Memory B cell (primary cell): ENCODE results near the gene EPB41L4A.

Experiments
- ATAC-seq: fragments of 150-1000 bp; cut with Tn5 transposase; 2 replicates; pipeline ENCODE4 v1.10.0; 2021; ENCODE audit warnings: low read depth, mild to moderate bottlenecking, moderate library complexity
- DNase-seq, 2 donors: peaks; one replicate each; pipeline ENCODE4 v3.0.0; 2022; ENCODE audit warnings: low spot score in 2 of 2
- H3K27ac Mint-ChIP-seq: one replicate; pipeline ENCODE4 v1.8.0; 2022; ENCODE audit warnings: mild to moderate bottlenecking, moderate library complexity, mixed read lengths
- H3K27me3 Mint-ChIP-seq: one replicate; pipeline ENCODE4 v1.8.0; 2022; ENCODE audit warnings: mixed read lengths
- H3K36me3 Mint-ChIP-seq: one replicate; pipeline ENCODE4 v1.8.0; 2022; ENCODE audit warnings: mild to moderate bottlenecking, mixed read lengths
- H3K4me1 Mint-ChIP-seq: one replicate; pipeline ENCODE4 v1.8.0; 2022; ENCODE audit warnings: mixed read lengths
- H3K4me3 Mint-ChIP-seq: one replicate; pipeline ENCODE4 v1.8.0; 2022; ENCODE audit warnings: mild to moderate bottlenecking, moderate library complexity, mixed read lengths
- H3K9me3 Mint-ChIP-seq: one replicate; pipeline ENCODE4 v1.8.0; 2022; ENCODE audit warnings: mixed read lengths

The EPB41L4A gene

GRCh38 chr5:112201141-112201540 lies 217.9 kb downstream of the EPB41L4A start:
- no peak overlapping the region for H3K4me3 Mint-ChIP-seq
- H3K4me1 Mint-ChIP-seq: no peaks in the 10 kb centered on the region
- H3K36me3 Mint-ChIP-seq: no peaks in the 10 kb centered on the region
- DNase-seq (no peak), ATAC-seq (no peak)
- peaks cover 18% of the 10 kb centered on the region for H3K27me3 Mint-ChIP-seq
- no peaks in the 10 kb centered on the region for H3K9me3 Mint-ChIP-seq
- no peak overlapping the region for H3K27ac Mint-ChIP-seq

GRCh38 chr5:112200131-112200530 lies 218.9 kb downstream of the EPB41L4A start:
- Mint-ChIP-seq H3K27ac (no peak overlapping the region), H3K27me3 (peaks cover 13% of the 10 kb centered on the region), H3K4me3 (no peak overlapping the region), H3K9me3 (no peaks in the 10 kb centered on the region), H3K36me3 (no peaks in the 10 kb centered on the region), H3K4me1 (no peaks in the 10 kb centered on the region)
- DNase-seq: no peak
- no peak for ATAC-seq

DNA sequence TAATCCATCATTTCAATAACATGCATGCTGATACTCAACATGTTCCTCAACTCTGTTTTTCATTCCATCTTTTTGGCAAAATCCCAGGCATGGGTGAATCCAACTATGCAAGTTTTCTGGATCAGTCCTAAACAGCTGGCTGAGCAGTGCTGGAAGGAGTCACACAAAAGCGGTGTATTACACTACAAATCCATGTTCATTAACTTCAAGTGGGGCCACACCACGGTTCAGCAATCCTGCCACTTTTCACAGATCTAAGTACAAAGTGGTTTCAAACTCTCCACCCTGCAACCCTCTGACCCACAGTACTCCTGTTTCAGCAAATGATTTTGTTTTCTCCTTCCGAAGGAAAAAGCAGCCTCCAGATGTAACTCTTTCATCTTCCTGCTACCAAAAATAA lies 222.5 kb downstream of the EPB41L4A start:
- H3K4me3 Mint-ChIP-seq: no peak overlapping the region
- peaks cover 7% of the 10 kb centered on the region for H3K27me3 Mint-ChIP-seq
- no peak for DNase-seq
- H3K36me3 Mint-ChIP-seq: no peaks in the 10 kb centered on the region
- H3K27ac Mint-ChIP-seq: no peak overlapping the region
- H3K9me3 Mint-ChIP-seq: no peaks in the 10 kb centered on the region
- no peaks in the 10 kb centered on the region for H3K4me1 Mint-ChIP-seq
- no peak for ATAC-seq

DNA sequence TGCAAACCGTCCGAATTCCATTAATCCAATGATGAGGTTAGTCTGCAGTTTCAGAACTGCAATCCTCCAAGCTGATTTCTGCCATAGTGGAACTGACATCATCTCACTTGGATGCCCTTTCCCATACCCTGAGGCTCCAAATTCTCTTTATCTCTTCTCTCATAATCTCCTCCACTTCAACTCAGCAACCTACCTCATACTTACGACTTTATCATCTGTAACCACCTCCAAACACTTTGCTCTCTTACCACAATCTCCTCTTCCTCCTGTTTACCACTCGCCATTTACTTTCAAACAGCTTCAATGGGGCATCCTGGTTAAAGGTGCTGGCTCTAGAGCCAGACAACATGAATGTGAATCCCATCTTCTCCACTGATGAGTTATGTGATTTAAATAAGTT lies 223.2 kb downstream of the EPB41L4A start:
- H3K4me3 Mint-ChIP-seq: no peak overlapping the region
- H3K9me3 Mint-ChIP-seq: no peaks in the 10 kb centered on the region
- H3K36me3 Mint-ChIP-seq: no peaks in the 10 kb centered on the region
- DNase-seq (no peak), ATAC-seq (no peak)
- H3K27me3 Mint-ChIP-seq: peaks cover 7% of the 10 kb centered on the region
- H3K4me1 Mint-ChIP-seq: no peaks in the 10 kb centered on the region
- no peak overlapping the region for H3K27ac Mint-ChIP-seq

GRCh38 chr5:112192866-112193265 lies 226.2 kb downstream of the EPB41L4A start:
- no peak for ATAC-seq
- Mint-ChIP-seq H3K9me3 (no peaks in the 10 kb centered on the region), H3K27ac (no peak overlapping the region), H3K4me3 (no peak overlapping the region), H3K27me3 (peaks cover 7% of the 10 kb centered on the region), H3K36me3 (no peaks in the 10 kb centered on the region), H3K4me1 (no peaks in the 10 kb centered on the region)
- DNase-seq: no peak

DNA sequence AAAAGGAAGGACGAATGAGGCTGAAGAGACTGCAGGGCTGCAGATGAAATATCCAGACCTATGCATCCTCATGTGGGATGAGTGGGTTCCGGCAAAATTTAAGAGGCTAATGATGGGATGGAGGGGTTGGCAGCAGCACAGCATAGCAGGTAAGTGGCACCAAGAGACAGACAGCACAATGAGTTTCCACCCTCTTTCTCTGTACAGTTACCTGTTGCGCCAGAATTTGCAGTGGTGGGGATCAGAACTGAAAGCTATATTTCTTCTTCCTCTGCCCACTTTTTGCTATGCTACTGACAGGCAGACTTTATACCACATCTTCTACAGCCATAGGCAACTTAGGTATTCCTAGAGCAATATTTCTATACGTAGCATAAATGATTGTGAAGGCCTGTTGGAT lies 227.0 kb downstream of the EPB41L4A start:
- H3K36me3 Mint-ChIP-seq: no peaks in the 10 kb centered on the region
- H3K4me1 Mint-ChIP-seq: no peaks in the 10 kb centered on the region
- no peak overlapping the region for H3K4me3 Mint-ChIP-seq
- DNase-seq: no peak
- H3K27ac Mint-ChIP-seq: no peak overlapping the region
- H3K9me3 Mint-ChIP-seq: no peaks in the 10 kb centered on the region
- no peak for ATAC-seq
- H3K27me3 Mint-ChIP-seq: peaks cover 7% of the 10 kb centered on the region

DNA sequence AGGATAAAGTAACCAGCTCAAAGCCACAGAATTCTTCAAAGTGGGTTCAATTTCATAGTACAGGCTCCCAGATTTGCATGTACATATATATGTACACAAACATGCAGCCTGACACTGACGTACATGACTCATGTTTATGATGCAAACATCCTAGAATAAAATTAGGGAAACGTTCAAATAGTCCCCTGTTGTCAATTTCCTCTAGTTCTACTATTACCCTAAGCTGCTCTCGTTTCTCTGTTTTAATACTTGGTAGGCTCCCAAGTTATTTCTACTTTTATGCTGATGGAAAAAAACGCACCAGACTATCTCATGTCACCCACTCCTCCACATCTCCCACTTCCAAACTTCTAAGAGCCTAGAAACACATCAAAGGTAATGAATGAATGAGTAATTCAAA lies 229.7 kb downstream of the EPB41L4A start:
- Mint-ChIP-seq H3K4me1 (no peaks in the 10 kb centered on the region), H3K4me3 (no peak overlapping the region), H3K36me3 (no peaks in the 10 kb centered on the region), H3K9me3 (no peaks in the 10 kb centered on the region), H3K27ac (no peak overlapping the region), H3K27me3 (peaks cover 7% of the 10 kb centered on the region)
- DNase-seq (no peak), ATAC-seq (no peak)

DNA sequence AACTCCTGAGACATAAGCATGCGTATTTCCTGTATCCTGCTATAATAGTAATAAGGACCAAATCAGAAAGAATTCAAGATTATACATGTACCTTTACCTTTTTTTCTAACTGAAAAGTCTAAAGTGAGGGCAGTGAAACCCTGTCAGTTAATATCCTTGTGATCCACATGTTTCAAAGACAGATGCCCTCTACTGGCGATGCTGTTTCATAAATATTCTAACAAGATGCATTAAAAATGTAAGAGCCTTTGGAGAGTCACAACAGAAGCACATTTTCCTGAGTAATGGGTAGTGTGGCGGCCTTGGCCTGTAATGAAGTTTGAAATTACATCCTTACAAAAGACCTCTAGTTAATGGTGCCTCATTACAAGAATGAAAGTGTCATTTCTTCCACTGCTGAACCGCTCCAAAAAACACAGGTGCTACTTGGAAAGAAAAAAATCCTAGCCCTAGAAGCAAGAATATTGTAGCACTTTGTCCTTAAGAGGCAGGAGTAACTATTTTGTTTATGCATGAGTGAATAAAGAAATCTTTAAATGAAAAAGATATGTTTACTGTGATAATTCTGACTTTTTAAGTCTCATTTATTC lies 232.6 kb downstream of the EPB41L4A start:
- DNase-seq: no peak
- Mint-ChIP-seq H3K27ac (no peak overlapping the region), H3K4me3 (no peak overlapping the region), H3K9me3 (no peaks in the 10 kb centered on the region), H3K27me3 (peaks cover 7% of the 10 kb centered on the region), H3K4me1 (no peaks in the 10 kb centered on the region), H3K36me3 (no peaks in the 10 kb centered on the region)
- peak; percentile 47 for ATAC-seq

- H3K4me3 Mint-ChIP-seq: no peak overlapping the region
- H3K27ac Mint-ChIP-seq: no peak overlapping the region
- DNase-seq: no peak
- no peaks in the 10 kb centered on the region for H3K36me3 Mint-ChIP-seq
- no peak for ATAC-seq
- H3K9me3 Mint-ChIP-seq: no peaks in the 10 kb centered on the region
- H3K4me1 Mint-ChIP-seq: no peaks in the 10 kb centered on the region
- H3K27me3 Mint-ChIP-seq: peaks cover 5% of the 10 kb centered on the region
Observed at GRCh38 chr5:112183874-112184273, 235.2 kb downstream of the EPB41L4A start.

- ATAC-seq (no peak), DNase-seq (no peak)
- Mint-ChIP-seq H3K27ac (no peak overlapping the region), H3K4me3 (no peak overlapping the region), H3K4me1 (no peaks in the 10 kb centered on the region), H3K27me3 (peaks cover 4% of the 10 kb centered on the region), H3K36me3 (no peaks in the 10 kb centered on the region), H3K9me3 (no peaks in the 10 kb centered on the region)
Observed at GRCh38 chr5:112183103-112183711, 235.9 kb downstream of the EPB41L4A start.

DNA sequence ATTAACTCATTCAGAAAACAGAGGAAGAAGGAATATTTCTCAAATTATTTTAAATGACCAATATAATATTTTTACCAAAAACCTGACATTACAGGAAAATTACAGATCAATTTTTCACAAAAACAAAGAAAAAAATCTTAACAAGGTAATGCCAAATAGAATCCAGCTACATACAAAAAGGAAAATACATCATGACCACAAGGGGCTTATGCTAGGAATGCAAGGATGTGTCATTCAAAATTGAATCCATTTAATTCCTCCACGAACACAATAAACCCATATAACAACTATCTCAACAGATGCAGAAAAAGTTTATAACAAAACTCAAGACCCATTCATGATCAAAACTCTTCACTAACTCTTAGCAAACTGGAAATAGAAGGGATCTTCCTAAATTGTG lies 239.8 kb downstream of the EPB41L4A start:
- H3K36me3 Mint-ChIP-seq: no peaks in the 10 kb centered on the region
- peaks cover 6% of the 10 kb centered on the region for H3K27me3 Mint-ChIP-seq
- DNase-seq (no peak), ATAC-seq (no peak)
- H3K9me3 Mint-ChIP-seq: no peaks in the 10 kb centered on the region
- H3K4me1 Mint-ChIP-seq: peaks cover 2% of the 10 kb centered on the region
- no peak overlapping the region for H3K27ac Mint-ChIP-seq
- H3K4me3 Mint-ChIP-seq: no peak overlapping the region

DNA sequence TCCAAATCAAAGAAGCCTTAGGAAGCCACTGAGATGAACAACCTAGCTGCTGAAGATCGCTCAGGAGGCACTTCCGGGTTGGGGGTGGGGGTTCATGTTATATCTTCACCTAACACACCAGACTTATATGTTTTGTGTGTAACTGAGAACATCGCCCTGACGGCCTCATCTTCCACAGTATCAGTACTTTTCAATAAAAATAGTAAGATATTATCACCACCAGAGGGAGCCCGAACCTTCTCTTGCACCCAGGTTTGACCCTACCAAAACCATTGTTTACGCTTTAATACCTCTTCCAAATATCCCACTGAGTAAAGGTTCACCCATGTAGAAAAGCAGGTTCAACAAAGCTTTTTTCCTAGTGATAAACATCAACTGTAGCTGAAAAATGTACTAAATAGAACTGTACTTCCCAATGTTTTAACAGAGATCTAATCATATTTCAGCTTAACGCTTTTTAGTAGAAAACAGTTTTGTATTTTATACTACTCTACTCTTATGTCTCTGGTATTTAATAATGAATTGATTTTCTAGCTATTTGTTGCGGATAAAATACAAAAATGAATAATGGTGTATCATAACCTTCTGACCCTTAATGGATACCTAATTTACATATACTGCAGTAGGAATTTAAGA lies 244.0 kb downstream of the EPB41L4A start:
- Mint-ChIP-seq H3K9me3 (no peaks in the 10 kb centered on the region), H3K27ac (no peak overlapping the region), H3K27me3 (peaks cover 4% of the 10 kb centered on the region), H3K4me1 (peaks cover 2% of the 10 kb centered on the region), H3K4me3 (no peak overlapping the region), H3K36me3 (no peaks in the 10 kb centered on the region)
- DNase-seq (peak; percentile 25 to 58), ATAC-seq (peak; percentile 79)

DNA sequence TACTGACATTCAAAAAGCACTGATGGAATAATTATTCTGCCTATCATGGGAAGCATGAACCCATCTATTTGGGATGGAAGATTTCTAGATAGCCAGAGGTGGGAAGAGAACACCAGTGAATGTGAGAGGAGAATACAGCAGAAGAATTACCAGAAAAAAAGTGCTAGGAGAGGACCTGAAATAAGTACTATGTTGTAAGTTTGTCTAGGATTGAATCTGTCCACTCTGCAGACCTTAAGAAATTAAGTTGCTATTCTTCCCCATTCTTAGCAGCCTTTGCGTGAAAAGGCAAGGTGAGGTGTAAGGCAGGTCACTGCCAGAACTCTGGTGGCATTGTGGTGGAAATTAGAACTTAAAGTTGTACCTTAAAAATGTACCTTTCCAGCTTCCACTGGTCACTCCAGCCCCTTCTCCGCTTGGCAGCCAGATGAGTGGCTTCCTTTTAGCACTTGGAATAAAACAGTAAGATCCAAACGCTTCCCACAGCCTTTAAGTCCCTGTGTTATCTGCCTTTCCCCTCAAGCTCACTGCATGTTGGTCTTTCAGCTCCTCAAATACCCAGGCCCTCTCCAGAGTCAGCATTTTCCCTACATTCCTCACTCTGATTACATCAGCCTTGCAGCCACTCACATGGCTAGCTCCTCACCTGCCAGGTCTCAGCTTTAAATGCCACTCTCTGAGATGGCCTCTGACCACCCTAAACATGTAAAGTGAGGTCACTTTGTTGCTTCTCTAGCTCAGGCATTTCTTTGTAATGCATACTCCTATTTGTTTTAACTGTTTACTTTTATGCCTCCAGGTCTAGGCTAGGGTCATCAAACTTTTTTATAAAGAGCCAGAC lies 253.0 kb downstream of the EPB41L4A start:
- H3K36me3 Mint-ChIP-seq: peaks cover 27% of the 10 kb centered on the region
- no peaks in the 10 kb centered on the region for H3K27me3 Mint-ChIP-seq
- no peak for DNase-seq
- H3K4me3 Mint-ChIP-seq: no peak overlapping the region
- no peaks in the 10 kb centered on the region for H3K9me3 Mint-ChIP-seq
- H3K27ac Mint-ChIP-seq: peak overlapping the region; percentile 84
- no peak for ATAC-seq
- H3K4me1 Mint-ChIP-seq: peaks cover 16% of the 10 kb centered on the region

- H3K4me1 Mint-ChIP-seq: peaks cover 19% of the 10 kb centered on the region
- H3K4me3 Mint-ChIP-seq: no peak overlapping the region
- peaks cover 27% of the 10 kb centered on the region for H3K36me3 Mint-ChIP-seq
- H3K27ac Mint-ChIP-seq: peak overlapping the region; percentile 84
- DNase-seq: no peak
- no peaks in the 10 kb centered on the region for H3K27me3 Mint-ChIP-seq
- H3K9me3 Mint-ChIP-seq: no peaks in the 10 kb centered on the region
- no peak for ATAC-seq
Observed at GRCh38 chr5:112165399-112165798, 253.7 kb downstream of the EPB41L4A start.
